Astrocyte of the cerebellum (primary cell): ENCODE measurements around the gene MOB1B.

Source experiments
- DNase-seq: peaks from one replicate; pipeline ENCODE4 v3.0.0-alpha.2; 2011; ENCODE audit warnings: low read depth
- H3K4me3 ChIP-seq: 2 replicates; pipeline ENCODE4 v1.5.1; 2011; ENCODE audit warnings: mild to moderate bottlenecking, low read depth, low read length, moderate library complexity
- CTCF ChIP-seq: IDR thresholded peaks from 2 replicates; pipeline ENCODE4 v1.5.1; 2012; ENCODE audit warnings: low read length, low read depth, moderate library complexity, mild to moderate bottlenecking; ENCODE audit errors: missing control alignments
- in situ Hi-C: cut with HindIII; loops from 2 replicates; pipeline ENCODE4 v1.10.0; 2017; ENCODE audit warnings: low sequenced_read_pairs

The MOB1B gene

GRCh38 chr4:70908993-70909556 lies 6.9 kb downstream of the MOB1B start:
- in situ Hi-C loops, result no loop called here
- no peak overlapping the region for H3K4me3 ChIP-seq
- DNase-seq, result no peak
- no peak for TF ChIP-seq CTCF

- in situ Hi-C loops, result no loop called here
- no peak for TF ChIP-seq CTCF
- no peak overlapping the region for H3K4me3 ChIP-seq
- DNase-seq, result no peak
These were observed 11.8 kb downstream of the MOB1B start for GRCh38 chr4:70914000-70914399.

- no peak for DNase-seq
- TF ChIP-seq CTCF, result no peak
These were observed 12.5 kb downstream of the MOB1B start for GRCh38 chr4:70914631-70915030.

GRCh38 chr4:70915036-70915815 lies 13.1 kb downstream of the MOB1B start:
- no peak overlapping the region for H3K4me3 ChIP-seq
- no peak for DNase-seq
- TF ChIP-seq CTCF, result no peak
- in situ Hi-C loops, result no loop called here

More at GRCh38 chr4:70914631-70915030, 12.5 kb downstream of the MOB1B start:
- H3K4me3 ChIP-seq, result no peak overlapping the region
- in situ Hi-C loops, result no loop called here

- TF ChIP-seq CTCF, result no peak
- no peak for DNase-seq
- H3K4me3 ChIP-seq, result no peak overlapping the region
- in situ Hi-C loops, result no loop called here
These were observed 13.8 kb downstream of the MOB1B start for GRCh38 chr4:70915874-70916559.

GRCh38 chr4:70920592-70920991 lies 18.4 kb downstream of the MOB1B start:
- in situ Hi-C loops, result no loop called here
- H3K4me3 ChIP-seq, result no peak overlapping the region
- DNase-seq, result no peak
- no peak for TF ChIP-seq CTCF
